Heart left ventricle (tissue), 13 donors: ENCODE measurements around the gene ATP13A1.

ENCODE experiments used
- CTCF ChIP-seq, 12 donors: fragments of 200-600 bp; sonication (generic) in 4 of 12; IDR thresholded peaks; one replicate each; pipeline versions ENCODE4 v1.5.0 to v1.8.0; 2018 to 2022; ENCODE audit warnings: antibody characterized with exemption in 12 of 12, mild to moderate bottlenecking in 5 of 12
- POLR2A ChIP-seq, 2 donors: fragments of 450-650 bp; IDR thresholded peaks; one replicate each; pipeline ENCODE4 v1.6.1; 2017; ENCODE audit warnings: antibody characterized with exemption in 2 of 2, mild to moderate bottlenecking in 2 of 2, moderate library complexity in 2 of 2
- donor health status: ischemic (EF 13 %, LVEDD 7.1; RV severe dilation, severe dysfunction).
- donor health status: DM: no; HTN: yes; CAD: no.
- donor health status: DM: no; HTN: no; CAD: no.
- donor health status: ischemic (EF 25% LVEDD 6.9; RV normal size, moderate dysfunction).
- donor health status: ischemic (EF 25% LVEDD 5.7; RV mildly dilated, moderate dysfunction).
- donor health status: ischemic (EF 35%, LVEDD 5.7; RV mildly dilated, moderate dysfunction).
- donor health status: nonischemic (EF 11% LVEDD 7.7; RV severe dilation, severe dysfunction).
- donor health status: DM: yes; HTN: yes; CAD: no.
- donor health status: PGD.
- donor health status: ischemic (EF 29% LVEDD 5.4; RV normal size, mild dysfunction).
- donor health status: nonischemic (EF 23%, LVEDD 6.1; RV moderate dilation, normal function).

GRCh38 chr19:19697589-19697988 is 34.1 kb upstream of the ATP13A1 start:
- TF ChIP-seq CTCF (IDR thresholded peaks at IDR 0.05): no peak
- no peak for TF ChIP-seq POLR2A (IDR thresholded peaks at IDR 0.05)
